GM18498 (cell line): ENCODE results near the gene ENO2.
"Not testable (repeated sequence)": the region's sequence is repeated elsewhere in the genome, so short reads cannot be mapped to it uniquely, and the experiment has no call there.

Experiments
- ATAC-seq: cut with Tn5 transposase; IDR thresholded peaks from one replicate; pipeline ENCODE4 v1.9.1; 2021; ENCODE audit warnings: mild to moderate bottlenecking, moderate library complexity; ENCODE audit not compliant: unreplicated experiment

The ENO2 gene

GRCh38 chr12:6886206-6886999 is 28.0 kb upstream of the ENO2 start:
- ATAC-seq, result not testable (repeated sequence)

- no peak for ATAC-seq
These were observed 26.9 kb upstream of the ENO2 start for GRCh38 chr12:6887460-6887859.

- no peak for ATAC-seq
These were observed 26.0 kb upstream of the ENO2 start for GRCh38 chr12:6888360-6888759.

- ATAC-seq, result not testable (repeated sequence)
These were observed 25.6 kb upstream of the ENO2 start for GRCh38 chr12:6888794-6889193.

- not testable (repeated sequence) for ATAC-seq
These were observed 24.4 kb upstream of the ENO2 start for GRCh38 chr12:6889775-6890573.

- ATAC-seq, result peak; percentile 94
These were observed 23.4 kb upstream of the ENO2 start for GRCh38 chr12:6890789-6891645.

- ATAC-seq, result peak; percentile 1
These were observed 22.8 kb upstream of the ENO2 start for GRCh38 chr12:6891646-6892001.

- ATAC-seq, result not testable (repeated sequence)
These were observed 21.7 kb upstream of the ENO2 start for GRCh38 chr12:6892683-6893082.

GRCh38 chr12:6894321-6894720 is 20.1 kb upstream of the ENO2 start:
- ATAC-seq, result no peak

- no peak for ATAC-seq
These were observed 17.4 kb upstream of the ENO2 start for GRCh38 chr12:6896846-6897435.

- ATAC-seq, result no peak
These were observed 15.0 kb upstream of the ENO2 start for GRCh38 chr12:6899427-6899826.

- no peak for ATAC-seq
These were observed 14.4 kb upstream of the ENO2 start for GRCh38 chr12:6899837-6900519.

GRCh38 chr12:6902448-6902847 is 11.9 kb upstream of the ENO2 start:
- no peak for ATAC-seq

GRCh38 chr12:6903722-6904121 is 10.7 kb upstream of the ENO2 start:
- no peak for ATAC-seq

- ATAC-seq, result peak; percentile 95
These were observed 9.8 kb upstream of the ENO2 start, which contains the start of gene LRRC23 for GRCh38 chr12:6904280-6905276. Gene LRRC23, plus strand, starts transcription at chr12:6904822. Its CDS starts 812 bp downstream, at chr12:6905634.

GRCh38 chr12:6905414-6906040 is 8.9 kb upstream of the ENO2 start:
- ATAC-seq, result no peak

- ATAC-seq, result not testable (repeated sequence)
These were observed 6.2 kb upstream of the ENO2 start for GRCh38 chr12:6908141-6908540.

- ATAC-seq, result no peak
These were observed 4.8 kb upstream of the ENO2 start for GRCh38 chr12:6909421-6910145.
